Activated CD4-positive, alpha-beta T cell treated with anti-CD3 and anti-CD28 coated beads for 1 hour (primary cell): ENCODE measurements around the gene ACER2.
"Not testable (repeated sequence)": the region's sequence is repeated elsewhere in the genome, so short reads cannot be mapped to it uniquely, and the experiment has no call there.

ENCODE experiments used
- DNase-seq: peaks from one replicate; pipeline ENCODE4 v3.0.0-alpha.2; 2020

Gene ACER2

DNA sequence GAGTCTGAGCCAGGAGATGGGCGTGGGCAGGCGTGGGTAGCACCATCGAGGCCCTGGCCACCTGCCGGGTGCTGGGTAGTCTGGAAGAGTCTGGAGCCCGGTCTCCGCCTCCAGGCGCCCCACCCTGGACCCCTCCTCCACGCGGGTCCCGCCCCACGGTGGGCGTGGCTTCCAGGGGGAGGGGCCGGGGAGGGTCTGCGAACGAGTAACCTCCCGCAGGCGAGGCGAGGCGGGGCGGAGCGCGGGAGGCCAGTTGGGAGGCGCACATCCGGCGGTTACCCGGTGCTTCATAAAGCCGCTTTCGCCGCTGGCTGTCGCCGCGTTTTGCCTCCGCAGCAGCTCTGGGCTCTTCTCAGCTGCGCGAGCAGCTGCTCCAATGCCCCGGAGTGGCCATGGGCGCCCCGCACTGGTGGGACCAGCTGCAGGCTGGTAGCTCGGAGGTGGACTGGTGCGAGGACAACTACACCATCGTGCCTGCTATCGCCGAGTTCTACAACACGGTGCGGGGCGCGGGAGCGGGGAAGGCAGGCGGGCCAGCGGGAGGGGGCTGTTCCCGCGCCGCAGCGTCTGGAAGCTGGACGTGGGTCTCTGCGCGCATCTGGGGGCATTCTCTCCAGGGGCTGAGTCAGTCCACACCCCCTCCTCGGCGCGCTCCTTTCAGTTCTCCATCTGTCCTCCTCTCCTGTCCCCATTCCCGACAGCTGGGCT, at the start of gene ACER2:
TSS of gene ACER2 (plus strand) at position 317 of the 708 bp plus-strand sequence. CDS start at position 393, 76 bp downstream.
- peak; percentile 92 for DNase-seq

DNA sequence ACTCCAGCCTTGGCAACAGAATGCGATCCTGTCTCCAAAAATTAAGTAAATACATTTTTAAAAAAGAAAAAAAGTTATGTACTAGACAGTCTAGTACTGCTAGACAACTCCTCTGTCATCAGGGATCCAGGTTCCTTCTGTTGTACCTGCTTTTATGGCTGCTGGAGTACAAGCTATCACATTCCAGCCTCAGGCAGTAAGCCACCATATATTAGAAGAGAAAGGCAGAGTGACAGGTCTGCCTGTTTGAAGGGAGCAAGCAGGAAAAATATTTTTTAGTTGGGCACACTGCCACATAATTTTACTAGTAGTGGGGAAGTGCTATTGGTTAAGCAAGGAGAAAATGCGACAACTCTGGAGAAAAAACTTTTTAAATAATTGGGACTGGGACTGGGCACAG, 39.7 kb upstream of the ACER2 start:
- DNase-seq: no peak

DNA sequence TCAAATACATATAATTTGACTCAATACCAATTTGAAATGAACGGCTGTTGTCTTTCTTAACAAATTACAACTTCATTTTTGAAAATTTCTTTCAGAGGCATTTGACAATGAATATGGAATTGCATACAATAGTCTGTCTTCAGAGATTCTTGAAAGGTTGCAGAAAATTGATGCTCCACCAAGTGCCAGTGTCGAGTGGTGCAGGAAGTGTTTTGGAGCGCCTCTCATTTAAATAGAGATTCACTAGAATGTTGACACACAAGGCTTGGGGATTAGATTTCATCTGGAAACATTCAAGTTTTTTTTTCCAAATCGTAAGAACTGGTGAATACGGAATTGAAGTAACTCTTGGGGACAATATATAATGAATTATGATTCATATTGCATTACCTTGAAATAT, 36.9 kb upstream of the ACER2 start:
- DNase-seq: no peak

DNA sequence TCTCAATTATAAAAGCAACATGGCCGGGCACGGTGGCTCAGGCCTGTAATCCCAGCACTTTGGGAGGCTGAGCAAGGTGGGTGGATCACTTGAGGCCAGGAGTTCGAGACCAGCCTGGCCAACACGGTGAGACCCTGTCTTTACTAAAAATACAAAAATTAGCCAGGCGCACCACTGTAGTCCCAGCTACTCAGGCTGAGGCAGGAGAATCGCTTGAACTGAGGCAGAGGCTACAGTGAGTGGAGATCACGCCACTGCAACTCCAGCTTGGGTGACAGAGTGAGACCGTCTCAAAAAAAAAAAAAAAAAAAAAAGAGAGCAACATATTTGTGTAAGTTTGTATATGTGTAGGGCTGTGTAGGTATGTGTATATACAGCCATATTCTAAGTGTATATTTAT, 36.2 kb upstream of the ACER2 start:
- no peak for DNase-seq

DNA sequence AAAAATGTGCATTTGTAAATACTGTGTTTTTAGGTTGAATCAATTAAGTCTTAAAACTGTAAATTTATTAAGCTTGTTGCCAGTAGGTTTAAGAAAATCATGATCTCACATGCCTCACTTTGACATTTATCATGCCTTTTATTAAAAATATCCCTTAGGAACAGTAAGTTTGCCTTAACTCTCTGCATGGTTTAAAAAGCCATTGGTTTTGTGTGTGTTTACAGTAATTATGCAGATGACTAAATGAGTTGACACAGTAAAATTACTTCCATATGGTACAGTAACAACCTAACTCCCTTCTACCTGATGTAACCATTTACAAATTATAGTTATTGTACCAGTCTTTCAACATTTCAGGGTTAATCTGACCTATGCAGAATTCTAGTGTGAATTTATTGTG, 35.3 kb upstream of the ACER2 start:
- DNase-seq: no peak

DNA sequence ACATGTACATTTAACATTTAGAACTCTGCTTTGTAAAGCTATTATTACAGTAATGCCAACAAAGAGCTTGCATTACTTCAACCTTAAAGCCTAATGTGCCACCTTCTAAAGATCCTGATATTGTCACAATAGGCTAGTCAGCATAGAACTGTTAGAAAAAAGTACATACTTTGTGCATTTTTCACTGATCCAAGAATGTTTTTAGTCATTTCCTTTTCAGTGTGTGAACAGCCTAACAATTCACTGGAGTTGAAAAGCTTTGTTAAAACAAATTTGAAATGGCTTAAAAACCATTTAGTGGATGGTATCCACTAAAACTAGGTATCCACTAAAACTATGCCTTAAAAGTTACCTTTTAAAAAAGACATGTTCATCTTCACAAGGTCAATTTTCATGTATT, 33.3 kb upstream of the ACER2 start:
- no peak for DNase-seq

DNA sequence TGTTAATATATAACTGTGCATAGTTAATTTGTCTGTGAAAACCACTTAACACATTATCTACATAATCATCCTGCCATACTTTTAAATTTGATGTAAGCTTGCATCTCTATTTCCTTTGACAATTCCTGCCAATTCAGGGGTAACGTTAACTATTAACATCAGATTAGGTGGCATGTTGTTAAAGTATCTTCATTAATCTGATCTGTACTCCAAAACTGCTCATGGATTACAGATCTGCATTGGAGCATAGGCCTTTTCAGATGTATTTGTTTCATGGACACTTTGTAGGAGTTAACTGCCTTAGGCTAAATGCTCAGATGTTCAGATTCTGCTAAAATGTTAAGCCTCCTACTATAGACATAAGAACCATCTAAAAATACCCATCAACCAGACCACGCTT, 31.9 kb upstream of the ACER2 start:
- no peak for DNase-seq

DNA sequence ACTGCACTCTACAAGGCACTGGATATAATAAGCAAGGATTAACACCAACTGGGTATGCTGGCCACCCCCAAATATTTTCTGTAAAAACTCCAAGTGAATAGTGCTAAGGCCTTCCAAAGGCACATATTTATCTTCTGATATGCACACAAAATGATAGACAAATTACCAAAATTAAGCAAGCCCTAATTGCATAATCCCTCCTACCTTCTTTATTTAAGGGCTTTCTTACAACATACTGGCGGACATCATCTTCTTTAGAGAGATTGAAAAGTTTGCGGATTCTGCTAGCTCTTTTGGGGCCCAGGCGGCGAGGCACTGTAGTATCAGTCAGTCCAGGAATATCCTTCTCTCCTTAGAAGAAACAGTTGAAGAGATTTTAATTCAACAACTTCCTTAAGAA, 30.6 kb upstream of the ACER2 start:
- DNase-seq: no peak

DNA sequence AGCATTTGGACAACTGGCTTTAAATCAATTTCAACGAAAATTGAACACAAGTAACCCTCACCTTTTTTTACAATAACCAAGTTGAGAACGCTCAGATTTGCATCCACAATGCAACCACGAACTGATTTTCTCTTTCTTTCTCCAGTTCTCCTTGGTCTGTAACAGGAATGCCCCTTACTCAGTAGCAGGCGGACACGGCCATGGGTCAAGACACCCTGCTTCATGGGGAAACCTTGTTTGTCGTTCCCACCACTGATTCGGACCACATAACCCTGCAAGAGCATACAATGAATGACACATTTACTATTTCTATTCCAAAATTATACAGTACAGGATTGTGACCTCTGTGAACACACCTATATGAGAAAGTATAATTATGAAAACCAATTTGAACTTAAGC, 30.2 kb upstream of the ACER2 start:
- DNase-seq: no peak

DNA sequence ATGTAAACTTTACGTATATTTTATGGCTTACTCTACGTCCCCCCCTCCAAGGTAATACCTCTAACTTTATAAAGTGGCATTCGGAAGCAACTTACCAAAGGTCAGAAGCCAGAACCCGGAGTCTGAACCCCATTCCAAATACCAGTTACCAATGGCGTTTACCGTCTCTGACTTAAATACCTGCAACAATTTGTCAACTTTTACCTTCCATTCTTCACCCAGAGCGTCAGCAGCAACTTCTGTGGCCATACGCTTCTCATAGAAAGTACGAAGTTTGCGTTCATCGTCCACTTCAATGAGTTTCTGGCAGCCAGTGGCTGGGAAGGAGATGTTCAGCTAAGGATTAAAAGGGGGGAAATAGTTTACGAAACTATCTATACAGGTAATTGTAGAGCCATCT, 29.5 kb upstream of the ACER2 start:
- DNase-seq: no peak

DNA sequence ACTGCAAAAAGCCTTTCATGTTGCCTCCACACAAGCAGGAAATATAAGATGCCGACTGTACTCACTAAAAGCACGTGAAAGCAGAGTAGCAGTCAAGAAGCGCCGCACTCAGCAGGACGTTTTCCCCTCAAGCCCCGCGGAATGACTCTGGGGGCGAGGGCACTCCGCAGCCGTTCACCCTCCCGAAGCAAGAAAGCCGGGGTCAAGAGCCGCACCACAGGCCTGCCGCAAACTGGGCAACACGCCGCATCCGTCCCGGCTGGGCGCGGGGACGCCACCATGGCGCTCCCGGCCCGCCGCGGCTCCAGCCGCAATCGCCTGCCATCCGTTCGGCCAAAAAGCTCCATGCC, 29.1 kb upstream of the ACER2 start:
- DNase-seq: no peak

DNA sequence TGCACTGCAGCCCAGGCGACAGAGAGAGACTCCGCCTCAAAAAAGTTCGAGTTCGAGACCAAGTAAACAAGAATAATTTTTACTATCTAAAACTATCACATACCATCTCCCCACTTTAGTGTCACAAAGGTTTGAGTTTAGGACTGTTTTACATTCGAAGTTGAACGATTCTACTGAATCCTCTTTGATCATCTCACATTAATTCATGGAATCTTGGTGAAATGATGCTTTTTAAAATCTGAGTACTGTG, 28.1 kb upstream of the ACER2 start:
- no peak for DNase-seq

DNA sequence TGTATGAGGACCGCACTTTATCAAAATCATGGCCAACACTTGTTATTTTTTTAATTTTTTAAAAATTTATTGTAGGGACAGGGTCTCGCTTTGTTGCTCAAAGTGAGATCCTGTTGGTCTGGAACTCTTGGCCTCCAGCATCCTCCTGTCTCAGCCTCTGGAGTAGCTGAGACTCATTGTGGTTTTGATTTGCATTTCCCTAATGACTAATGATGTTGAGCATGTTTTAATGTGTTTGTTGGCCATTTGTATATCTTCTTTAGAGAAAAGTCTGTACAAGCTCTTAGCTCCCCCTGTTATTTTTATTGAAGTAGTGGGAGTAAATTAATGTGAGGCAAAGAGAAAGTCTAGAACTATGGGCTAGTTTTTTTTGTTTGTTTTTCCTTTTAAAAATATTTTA, 27.2 kb upstream of the ACER2 start:
- DNase-seq: no peak

DNA sequence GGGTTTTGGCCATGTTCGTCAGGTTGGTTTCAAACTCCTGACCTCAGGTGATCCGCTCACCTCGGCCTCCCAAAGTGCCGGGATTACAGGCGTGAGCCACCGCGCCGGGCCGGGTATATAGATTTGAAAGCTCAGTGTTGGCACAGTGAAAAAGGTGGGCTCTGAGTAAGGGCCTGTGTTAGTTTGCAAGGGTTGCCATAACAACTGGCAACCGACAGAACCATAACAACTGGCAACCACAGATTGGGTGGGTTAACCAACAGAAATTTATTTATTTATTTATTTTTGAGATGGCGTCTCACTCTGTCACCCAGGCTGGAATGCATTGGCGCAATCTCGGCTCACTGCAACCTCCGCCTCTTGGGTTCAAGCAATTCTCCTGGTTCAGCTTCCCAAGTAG, 23.6 kb upstream of the ACER2 start:
- DNase-seq: not testable (repeated sequence)

DNA sequence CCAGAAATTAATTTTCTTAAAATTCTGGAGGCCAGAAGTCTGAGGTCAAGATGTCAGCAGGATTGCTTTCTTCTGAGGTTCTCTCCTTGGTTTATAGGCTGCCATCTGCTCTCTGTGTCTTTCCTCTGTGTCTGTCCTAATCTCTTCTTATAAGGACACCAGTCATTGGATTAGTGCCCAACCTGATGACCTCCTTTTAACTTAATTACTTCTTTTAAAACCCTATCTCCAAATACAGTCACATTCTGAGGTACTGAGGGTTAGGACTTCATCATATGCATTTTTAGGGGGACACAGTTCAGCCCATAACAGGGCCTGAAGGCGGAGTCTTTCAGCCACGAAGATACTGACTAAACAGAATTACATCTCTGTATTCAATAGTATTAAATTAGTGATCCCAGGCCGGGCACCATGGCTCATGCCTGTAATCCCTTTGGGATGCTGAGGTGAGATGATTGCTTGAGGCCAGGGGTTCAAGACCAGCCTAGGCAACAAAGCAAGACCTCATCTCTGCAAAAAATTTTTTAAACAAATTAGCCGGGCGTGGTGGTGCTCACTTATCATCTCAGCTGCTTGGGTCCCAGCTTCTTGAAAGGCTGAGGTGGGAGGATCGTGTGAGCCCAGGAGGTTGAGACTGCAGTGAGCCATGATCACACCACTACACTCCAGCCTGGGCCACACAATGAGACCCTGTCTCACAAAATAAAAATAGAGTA, 22.9 kb upstream of the ACER2 start:
- no peak for DNase-seq

DNA sequence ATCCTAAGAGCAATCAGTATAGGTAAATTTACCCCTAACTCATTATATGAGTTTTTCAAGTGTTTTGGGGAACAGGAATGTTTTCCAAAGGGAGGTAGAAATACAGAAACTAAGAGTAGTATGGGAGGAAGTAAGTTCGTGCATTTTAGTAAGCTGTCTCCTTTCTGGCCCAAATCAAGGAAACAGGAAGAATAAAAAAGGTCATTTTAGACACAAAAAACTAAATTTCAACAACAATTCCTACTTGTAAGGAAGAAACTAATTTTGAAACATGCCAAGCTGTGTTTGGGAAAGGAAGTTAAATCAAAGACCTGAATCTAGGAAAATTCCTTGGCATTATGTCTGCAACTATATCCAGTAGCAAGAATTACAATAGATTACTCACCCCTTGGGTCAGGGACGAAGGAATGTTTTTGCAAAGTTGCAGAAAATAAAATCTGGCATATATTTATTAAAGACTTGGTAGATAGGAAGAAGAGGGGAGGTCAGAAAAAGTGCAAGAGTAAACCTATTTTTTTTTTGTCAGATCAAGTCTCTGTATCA, 22.2 kb upstream of the ACER2 start:
- DNase-seq: no peak

DNA sequence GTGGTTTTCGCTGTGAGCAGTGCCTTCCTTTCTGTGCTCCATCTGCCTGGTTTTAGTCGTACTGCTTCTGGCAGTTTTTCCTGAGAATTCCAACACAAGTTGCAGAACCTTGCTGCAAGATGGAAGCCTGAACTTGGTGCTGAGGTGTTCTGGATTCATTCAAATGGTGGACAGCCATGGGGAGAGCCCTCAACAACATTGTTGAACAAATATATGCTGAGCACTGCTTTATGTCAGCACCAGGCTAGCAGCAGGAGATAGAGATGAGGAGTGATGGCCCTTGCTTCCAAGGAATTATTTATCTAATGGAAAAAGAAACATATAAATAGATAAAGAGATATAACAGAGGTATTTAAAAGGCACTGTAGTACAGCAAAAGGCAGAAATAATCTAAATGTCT, 21.5 kb upstream of the ACER2 start:
- DNase-seq: no peak

DNA sequence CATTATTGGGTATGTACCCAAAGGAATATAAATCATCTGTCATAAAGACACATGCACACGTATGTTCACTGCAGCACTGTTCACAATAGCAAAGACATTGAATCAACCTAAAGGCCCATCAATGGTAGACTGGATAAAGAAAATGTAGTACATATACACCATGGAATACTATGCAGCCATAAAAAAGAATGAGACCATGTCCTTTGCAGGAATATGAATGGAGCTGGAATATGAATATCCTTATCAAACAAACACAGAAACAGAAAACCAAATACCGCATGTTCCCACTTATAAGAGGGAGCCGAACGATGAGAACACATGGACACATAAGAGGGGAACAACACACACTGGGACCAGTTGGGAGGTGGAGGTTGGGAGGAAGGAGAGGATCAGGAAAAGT, 19.3 kb upstream of the ACER2 start:
- DNase-seq: not testable (repeated sequence)

DNA sequence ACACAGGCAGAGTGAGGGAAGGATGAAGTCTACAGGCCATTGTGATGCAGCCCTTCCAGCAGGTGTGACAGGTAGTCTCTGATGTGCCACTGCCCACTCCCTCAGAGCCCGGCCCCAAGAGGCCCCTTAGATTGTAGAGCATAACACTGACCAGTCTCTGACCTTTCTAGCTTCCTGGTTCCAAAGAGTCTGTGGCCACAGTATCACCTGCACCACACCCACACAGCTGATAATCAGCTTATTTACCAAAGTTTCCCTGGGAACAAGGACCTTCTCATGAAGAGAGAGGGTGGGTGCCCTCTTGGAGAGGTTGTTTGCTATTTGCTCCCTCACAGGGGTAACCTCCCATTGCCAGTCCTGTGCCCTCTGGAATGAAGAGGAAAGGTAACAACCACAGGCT, 11.0 kb upstream of the ACER2 start:
- DNase-seq: no peak

DNA sequence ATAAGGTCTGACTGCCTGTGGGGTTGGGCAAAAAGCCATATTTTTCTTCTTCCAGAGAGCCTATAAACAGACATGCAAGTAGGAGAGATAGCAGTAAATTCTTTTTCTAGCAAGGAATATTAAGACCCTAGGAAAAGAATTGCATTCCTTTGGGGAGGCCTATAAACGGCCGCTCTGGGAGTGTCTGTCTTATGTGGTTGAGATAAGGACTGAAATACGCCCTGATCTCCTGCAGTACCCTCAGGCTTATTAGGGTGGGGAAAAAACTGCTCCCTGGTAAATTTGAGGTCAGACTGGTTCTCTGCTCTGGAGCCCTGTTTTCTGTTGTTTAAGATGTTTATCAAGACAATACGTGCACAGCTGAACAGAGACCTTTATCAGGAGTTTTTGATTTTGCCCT, 5.6 kb upstream of the ACER2 start:
- not testable (repeated sequence) for DNase-seq

DNA sequence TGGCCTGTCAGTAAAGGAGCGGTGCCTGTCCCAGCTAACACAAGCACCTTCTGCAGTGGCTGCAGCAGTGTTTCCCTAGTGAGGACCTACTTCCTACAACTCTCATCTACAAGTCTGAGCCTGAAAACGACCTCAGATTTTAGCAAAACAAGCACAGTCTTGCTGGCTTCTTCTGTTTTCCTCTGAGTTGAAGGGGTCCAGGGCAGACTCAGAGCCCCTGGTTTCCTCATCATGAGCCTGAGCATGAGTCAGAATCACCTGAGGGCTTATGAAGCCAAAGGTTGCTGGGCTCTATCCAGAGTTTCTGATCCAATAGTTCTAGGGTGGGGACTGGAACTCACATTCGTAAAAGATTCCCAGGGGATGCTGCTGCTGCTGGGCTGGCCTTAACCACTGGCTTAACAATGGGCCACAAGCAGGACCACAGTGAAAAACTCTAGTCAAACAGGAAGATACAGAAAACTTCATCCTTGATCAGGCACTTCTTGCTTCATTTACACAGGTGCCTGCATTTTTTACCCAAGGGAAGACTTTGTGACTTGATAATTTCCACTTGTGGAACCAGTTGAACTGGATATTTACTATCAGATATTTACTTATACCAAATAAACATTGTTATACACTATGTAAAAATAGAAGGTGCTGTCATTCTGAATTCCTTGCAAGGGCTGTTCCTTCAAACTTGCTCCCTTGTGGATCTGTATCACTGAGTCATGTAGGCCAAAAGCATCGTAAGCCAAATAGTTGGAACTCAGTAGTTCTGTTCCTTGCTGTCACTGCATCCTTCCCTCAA, 4.3 kb upstream of the ACER2 start:
- DNase-seq: no peak

DNA sequence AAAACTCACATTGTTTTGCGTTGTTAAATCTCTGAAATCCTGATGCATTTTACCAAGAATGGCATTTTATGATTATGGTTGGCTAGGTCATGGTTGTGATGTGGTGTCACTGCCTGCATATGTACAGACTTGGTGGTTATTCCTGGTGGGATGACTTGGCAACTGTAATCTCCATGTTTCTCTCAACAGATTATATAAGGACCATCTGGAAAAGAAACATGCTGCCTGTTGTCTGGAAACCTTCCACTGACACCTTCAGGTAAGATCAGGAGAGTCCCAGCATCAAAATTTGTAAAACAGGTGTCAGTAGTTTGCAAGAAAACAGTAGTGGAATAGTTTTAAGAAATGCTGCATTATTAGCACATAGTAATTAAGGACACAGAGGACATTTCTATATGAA, 3.0 kb upstream of the ACER2 start:
- no peak for DNase-seq

DNA sequence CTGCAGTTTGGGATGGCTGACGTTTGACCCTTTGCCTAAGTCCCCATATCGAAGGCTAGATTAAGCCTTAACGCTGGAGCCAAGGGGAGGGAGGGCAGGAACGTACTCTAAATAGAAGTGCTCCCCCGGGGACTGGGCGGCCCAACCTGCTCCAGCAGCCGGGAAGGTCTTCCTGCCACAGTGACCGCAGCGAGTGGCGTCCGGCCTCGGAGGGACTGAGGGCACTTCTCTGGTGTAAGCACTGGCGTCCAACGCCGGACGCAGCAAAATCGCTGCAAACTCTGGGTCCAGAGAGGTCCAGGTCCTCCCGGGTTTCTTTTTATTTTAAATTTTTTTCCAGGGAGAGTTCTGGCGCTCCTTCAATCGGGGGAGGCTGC, 505 bp upstream of the ACER2 start:
- peak; percentile 14 for DNase-seq
